GM21526 (cell line): ENCODE results near the gene RPH3AL.

Experiments
- ATAC-seq: cut with Tn5 transposase; IDR thresholded peaks from one replicate; pipeline ENCODE4 v1.9.1; 2021; ENCODE audit warnings: moderate library complexity; ENCODE audit not compliant: unreplicated experiment, low FRiP score

RPH3AL gene

GRCh38 chr17:303168-303567 lies 49.4 kb downstream of the RPH3AL start:
- no peak for ATAC-seq

- no peak for ATAC-seq
Observed at GRCh38 chr17:302300-302698, 50.3 kb downstream of the RPH3AL start.

DNA sequence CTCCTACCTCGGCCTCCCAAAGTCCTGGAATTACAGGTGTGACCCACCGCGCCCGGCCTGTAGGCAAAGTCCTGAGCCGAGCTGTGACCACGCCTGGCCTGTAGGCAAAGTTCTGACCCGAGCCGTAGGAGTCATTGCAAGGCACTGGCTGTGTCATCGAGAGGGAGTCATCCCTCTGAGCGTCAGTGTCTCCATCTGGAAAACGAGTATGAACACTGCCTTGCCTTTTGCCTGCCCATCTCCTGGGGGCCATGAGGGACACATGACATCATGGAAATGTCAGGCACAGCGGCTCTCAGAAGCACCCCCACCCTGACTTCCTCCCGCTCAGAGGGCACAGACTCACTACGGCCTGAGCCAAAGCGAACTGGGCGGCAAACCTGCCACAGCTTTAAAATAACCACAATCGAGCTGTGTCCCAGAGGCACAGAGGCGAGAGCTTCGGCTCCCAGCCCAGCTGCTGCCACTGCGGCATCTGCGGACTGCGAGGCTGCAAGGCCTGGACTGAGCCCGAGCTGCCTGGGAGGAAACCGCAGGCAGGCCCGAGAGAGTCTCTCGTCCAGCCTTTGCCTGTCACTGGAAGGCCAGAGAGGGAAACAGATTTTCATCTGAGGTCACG lies 50.8 kb downstream of the RPH3AL start:
- ATAC-seq = no peak

GRCh38 chr17:300881-301280 lies 51.7 kb downstream of the RPH3AL start:
- ATAC-seq = no peak

GRCh38 chr17:299546-299945 lies 53.1 kb downstream of the RPH3AL start:
- no peak for ATAC-seq

DNA sequence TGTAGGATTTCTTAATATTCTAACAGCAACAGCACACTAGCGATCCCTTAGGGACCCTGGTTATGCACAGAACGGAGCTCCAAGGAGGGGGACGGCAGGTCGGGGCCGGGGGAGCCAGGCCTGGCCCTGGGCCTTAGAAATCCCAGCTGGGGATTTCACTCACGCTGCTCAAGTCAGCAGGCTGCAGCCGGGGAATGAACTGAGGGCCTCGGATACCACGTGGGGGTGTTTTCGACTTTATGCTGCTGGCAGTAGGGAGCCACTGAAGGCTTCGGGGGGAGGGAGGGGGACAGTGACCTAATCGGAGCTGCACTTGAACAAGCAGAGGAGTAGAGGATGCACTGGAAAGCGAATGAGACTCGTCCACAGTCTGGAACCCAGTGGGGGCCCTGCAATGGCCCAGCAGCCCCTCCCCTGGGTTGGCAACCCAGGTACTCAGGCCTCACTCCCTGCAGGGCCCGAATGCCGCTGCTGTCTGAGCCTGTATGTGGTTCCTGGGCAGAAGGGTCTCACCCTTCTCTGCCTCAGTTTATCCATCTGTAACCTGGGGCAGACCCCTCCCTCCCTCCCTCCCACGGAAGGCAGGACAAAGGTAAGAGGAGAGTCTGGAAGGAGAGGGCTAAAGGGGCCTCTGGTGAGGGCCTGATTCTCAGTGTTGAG lies 53.7 kb downstream of the RPH3AL start:
- no peak for ATAC-seq

DNA sequence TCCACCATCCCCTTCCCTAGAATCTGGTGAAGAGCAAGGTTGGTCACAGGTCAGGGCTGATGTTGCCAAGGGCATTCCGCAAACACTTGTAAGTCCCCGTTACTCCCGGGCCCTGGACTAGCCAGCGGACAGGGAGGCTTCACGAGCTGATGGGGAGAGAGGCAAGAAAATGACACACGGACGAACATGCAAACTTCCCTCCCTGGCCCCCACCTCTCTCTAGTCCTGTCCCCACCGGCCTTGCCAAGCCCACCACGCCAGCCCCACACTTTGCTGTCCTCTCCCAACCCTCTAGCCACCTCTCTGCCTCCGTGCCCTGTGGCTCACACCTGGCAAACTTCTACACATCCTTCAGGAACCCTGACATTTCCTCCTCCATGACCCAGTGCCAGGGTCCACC lies 54.8 kb downstream of the RPH3AL start:
- ATAC-seq = no peak

GRCh38 chr17:296906-297690 lies 55.5 kb downstream of the RPH3AL start:
- ATAC-seq = no peak

- no peak for ATAC-seq
Observed at GRCh38 chr17:296379-296778, 56.2 kb downstream of the RPH3AL start.

- ATAC-seq = no peak
Observed at GRCh38 chr17:292531-293382, 59.9 kb downstream of the RPH3AL start.

DNA sequence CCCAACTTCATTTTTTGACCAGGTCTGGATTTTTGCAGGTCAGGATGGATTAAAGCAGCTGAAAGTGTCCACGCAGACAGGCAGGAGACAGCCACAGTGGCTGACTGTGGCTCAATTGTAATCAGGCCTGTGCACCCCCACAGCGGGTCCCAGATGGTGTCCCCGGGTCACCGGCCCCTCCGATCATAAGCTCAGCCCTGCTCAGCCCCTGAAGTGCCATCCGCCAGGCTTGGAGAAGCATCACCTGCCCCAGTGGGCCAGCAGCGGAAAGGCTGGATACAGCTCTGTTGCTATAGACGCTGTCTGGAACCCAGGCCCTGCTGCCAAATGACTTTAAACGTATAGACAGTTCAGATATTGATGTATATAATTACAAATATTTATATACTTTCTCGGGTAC lies 60.6 kb downstream of the RPH3AL start:
- ATAC-seq = no peak

GRCh38 chr17:291587-291986 lies 61.0 kb downstream of the RPH3AL start:
- no peak for ATAC-seq

GRCh38 chr17:290626-291025 lies 62.0 kb downstream of the RPH3AL start:
- no peak for ATAC-seq

DNA sequence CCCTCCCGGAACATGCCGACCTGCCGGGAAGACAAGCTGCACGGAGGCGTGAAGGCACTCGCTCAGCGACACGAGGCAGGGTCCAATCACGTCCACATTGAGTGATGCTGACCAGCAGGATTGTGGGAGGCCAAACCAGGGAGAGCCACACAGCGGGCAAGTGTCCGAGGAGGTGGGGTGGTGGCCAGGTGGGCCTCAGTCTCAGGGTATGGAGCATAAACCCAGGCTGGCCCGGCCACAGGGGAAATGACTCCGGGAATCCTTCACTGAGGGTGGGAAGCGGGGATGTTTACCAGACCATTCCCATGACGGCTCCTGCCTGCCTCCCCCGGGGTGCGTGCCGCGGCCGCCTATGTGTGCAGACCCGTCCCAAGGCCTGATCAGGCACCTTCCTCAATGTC lies 62.5 kb downstream of the RPH3AL start:
- no peak for ATAC-seq

GRCh38 chr17:289409-289808 lies 63.2 kb downstream of the RPH3AL start:
- no peak for ATAC-seq

GRCh38 chr17:288802-289356 lies 63.7 kb downstream of the RPH3AL start:
- ATAC-seq = no peak

GRCh38 chr17:286571-286970 lies 66.0 kb downstream of the RPH3AL start:
- no peak for ATAC-seq

DNA sequence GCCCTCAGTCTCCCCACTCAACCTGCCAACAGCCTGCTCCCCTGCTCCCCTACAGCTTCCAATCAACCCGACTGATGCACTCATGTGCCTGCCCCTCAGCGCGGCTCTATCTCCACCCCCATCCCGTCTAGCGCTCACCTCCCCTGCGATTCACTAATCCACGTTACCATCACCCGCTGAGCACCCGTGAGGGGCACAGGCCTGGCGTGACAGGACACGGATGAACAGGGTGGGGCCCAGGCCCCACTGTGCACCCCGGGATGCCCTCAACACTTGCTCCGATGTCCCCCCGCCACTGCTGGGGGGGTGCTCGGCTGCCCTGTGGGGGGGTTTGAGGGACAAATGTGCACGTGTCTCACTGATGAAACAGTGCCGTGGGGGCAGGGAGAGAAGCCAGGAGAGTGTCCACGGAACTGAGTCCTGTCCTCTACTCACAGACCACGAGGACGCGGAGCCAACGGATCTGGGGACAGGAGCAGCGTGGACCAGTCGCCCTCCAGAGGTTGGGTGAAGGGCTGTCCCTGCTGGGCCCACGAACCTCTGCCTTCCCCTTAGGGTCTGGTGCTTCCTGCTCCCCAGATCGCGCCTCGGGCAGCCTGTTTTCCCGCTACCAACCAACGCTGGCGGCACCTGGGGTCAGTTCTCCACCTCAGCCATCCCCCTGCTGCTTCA lies 66.7 kb downstream of the RPH3AL start:
- ATAC-seq = no peak

DNA sequence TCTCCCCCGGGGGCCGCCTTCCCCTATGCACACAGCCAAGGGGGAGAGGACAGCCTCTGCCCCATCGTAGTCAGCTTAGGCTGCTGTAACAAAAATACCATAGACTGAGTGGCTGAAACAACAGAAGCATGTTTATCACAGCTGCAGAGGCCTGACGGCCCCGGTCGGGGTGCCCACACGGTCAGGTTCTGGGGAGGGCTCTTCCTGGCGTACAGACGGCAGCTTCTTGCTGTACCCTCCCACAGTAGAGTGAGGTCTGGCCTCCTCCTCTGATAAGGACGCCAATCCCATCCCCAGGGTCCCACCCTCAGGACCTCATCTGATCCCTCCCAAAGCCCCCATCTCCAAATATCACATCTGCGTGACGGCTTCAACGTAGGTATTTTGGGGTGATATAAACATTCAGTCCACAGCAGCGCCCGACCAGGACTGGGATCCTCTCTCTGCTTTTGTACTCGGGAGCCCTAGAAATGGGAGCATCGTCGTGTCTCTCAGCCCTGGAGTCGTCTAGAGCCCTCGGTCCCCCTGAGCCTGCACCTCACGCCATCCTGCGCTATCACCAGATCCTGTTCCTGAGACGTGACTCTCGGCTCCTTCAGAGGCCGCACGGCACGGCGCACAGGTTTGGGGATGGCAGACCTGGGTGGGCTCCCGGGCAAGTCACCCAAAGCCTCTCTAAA lies 67.8 kb downstream of the RPH3AL start:
- ATAC-seq = no peak
